ENCODE results near the gene TOR3A.

- no peak; the same call in 1 of the 2 replicates for TF ChIP-seq GATA2 (IDR thresholded peaks at IDR 0.05; ENCODE audit: low read depth, low read length)
- TF ChIP-seq GATA3 (IDR thresholded peaks at IDR 0.05; ENCODE audit: low read depth, low read length), result no peak
Measured at GRCh38 chr1:179082999-179083335, 1.1 kb downstream of the TOR3A start.
